ENCODE measurements around the gene CFAP221. TPM values are rescaled to one million over a fixed set of nuclear protein-coding genes. Genes with fewer than 3 reads are reported as not detected.

The CFAP221 gene
- total RNA-seq, 1 experiment from 2014 or later = 0.20 TPM

- no peak for TF ChIP-seq CTCF (conservative IDR thresholded peaks at IDR 0.05)
- no peaks in the 10 kb centered on the region; the same call in 1 of the 2 replicates for H3K27me3 ChIP-seq (ENCODE audit: insufficient read depth, low read length)
- Mint-ChIP-seq H3K27ac (no peak overlapping the region), H3K36me3 (ENCODE audit: insufficient read depth in 1 of 3, low read depth in 3 of 3) (no peaks in the 10 kb centered on the region), H3K27me3 (ENCODE audit: low read depth) (no peaks in the 10 kb centered on the region; the same call in 1 of the 2 replicates), H3K4me1 (peaks cover 0 to 2% of the 10 kb centered on the region in 2 experiments; a peak in 1 of 4 replicates), H3K4me3 (no peak overlapping the region), H3K9me3 (no peaks in the 10 kb centered on the region; a peak in 1 of 5 replicates)
- no peak overlapping the region for H2AK5ac ChIP-seq (ENCODE audit: insufficient read length, low read length)
- H3K23ac ChIP-seq (ENCODE audit: insufficient read length, low read depth, low read length) = no peak overlapping the region
- H2BK5ac ChIP-seq (ENCODE audit: insufficient read length, low read length) = no peak overlapping the region
- no peak overlapping the region for H3K4me2 ChIP-seq (ENCODE audit: insufficient read depth, insufficient read length, low read length)
- H2BK20ac ChIP-seq (ENCODE audit: low read depth, low read length, poor library complexity, severe bottlenecking) = no peak overlapping the region
- H3K9me3 ChIP-seq (ENCODE audit: control insufficient read depth, low read depth, low read length) = no peaks in the 10 kb centered on the region
- H4K8ac ChIP-seq (replicated peaks; ENCODE audit: insufficient read length, low read depth, low read length) = no peak overlapping the region
- H4K20me1 ChIP-seq (ENCODE audit: control insufficient read depth, insufficient read depth, insufficient read length) = no peaks in the 10 kb centered on the region
- no peak overlapping the region for H2BK120ac ChIP-seq (ENCODE audit: low read depth, low read length, poor library complexity, severe bottlenecking)
- no peak overlapping the region for H4K5ac ChIP-seq (ENCODE audit: insufficient read length, low read depth, low read length)
- WGBS (ENCODE audit: extremely low coverage, insufficient read length, low lambda C conversion rate) = no CpG with 5 or more reads among the region's 3 CpGs
- H4K91ac ChIP-seq (ENCODE audit: insufficient read length, low read depth, low read length) = no peak overlapping the region
- H3K14ac ChIP-seq (ENCODE audit: insufficient read depth, low read length) = no peak overlapping the region
- H3T11ph ChIP-seq (ENCODE audit: low read length) = no peak overlapping the region
- H2BK15ac ChIP-seq (ENCODE audit: low read depth, low read length) = no peak overlapping the region
- H3K79me2 ChIP-seq (ENCODE audit: insufficient read depth, low read length) = no peaks in the 10 kb centered on the region
- no peak overlapping the region for H3K27ac ChIP-seq (ENCODE audit: insufficient read length, low read depth, low read length)
- no peak for DNase-seq
- H3K4ac ChIP-seq (ENCODE audit: low read depth, low read length) = no peak overlapping the region
- H2AFZ ChIP-seq (ENCODE audit: low read length) = no peak overlapping the region
- no peak overlapping the region for H2BK12ac ChIP-seq (ENCODE audit: insufficient read length, low read depth, low read length)
- no peaks in the 10 kb centered on the region for H3K79me1 ChIP-seq (ENCODE audit: insufficient read depth, low read depth, low read length, poor library complexity, severe bottlenecking)
- no peak overlapping the region for H3K9ac ChIP-seq (ENCODE audit: extremely low read depth, insufficient read length, low read length)
- no peak overlapping the region for H3K56ac ChIP-seq (ENCODE audit: insufficient read length, low read depth, low read length)
- no peaks in the 10 kb centered on the region for H3K4me1 ChIP-seq (ENCODE audit: insufficient read depth, low read length)
- no peaks in the 10 kb centered on the region for H3K23me2 ChIP-seq (ENCODE audit: insufficient read length, low read depth, low read length, poor library complexity, severe bottlenecking)
- H3K18ac ChIP-seq (ENCODE audit: insufficient read length, low read depth, low read length) = no peak overlapping the region
Observed at GRCh38 chr2:119650206-119650605, 106.0 kb downstream of the CFAP221 start.

All from H9 (cell line).